K562 (cell line): ENCODE data around the gene HNRNPF. TPM values are rescaled to one million over a fixed set of nuclear protein-coding genes. Genes with fewer than 3 reads are reported as not detected.
A peak's percentile ranks its signal among the peaks of the same experiment; 100 is the strongest.

Experiments used
- CGGBP1 ChIP-seq: fragments of 250-450 bp; sonication (Bioruptor Pico); IDR thresholded peaks from 2 replicates; pipeline ENCODE4 v1.9.0; 2021; ENCODE audit warnings: mild to moderate bottlenecking
- CTCFL ChIP-seq: IDR thresholded peaks from 2 replicates; pipeline ENCODE4 v1.6.1; 2011; ENCODE audit warnings: borderline replicate concordance, low read depth, mild to moderate bottlenecking, moderate library complexity, low read length; ENCODE audit not compliant: insufficient read depth, poor library complexity, severe bottlenecking
- ELK1 ChIP-seq: sonication (generic); formaldehyde crosslinking; IDR thresholded peaks from 2 replicates; pipeline ENCODE4 v1.8.1; 2022; ENCODE audit warnings: missing genetic modification reagents
- FOXA3 ChIP-seq, 2 experiments: fragments of 450-650 bp in 1 of 2; sonication (generic) in 1 of 2; formaldehyde crosslinking; IDR thresholded peaks in 1 of 2; conservative IDR thresholded peaks in 1 of 2; 2 replicates each; pipeline versions ENCODE4 v1.4.0 to v1.8.0; 2020 to 2022; ENCODE audit warnings: mild to moderate bottlenecking in 2 of 2, missing genetic modification reagents in 1 of 2
- GABPA ChIP-seq: fragments of 200-800 bp; sonication (Bioruptor generic); conservative IDR thresholded peaks from 2 replicates; pipeline ENCODE4 v1.6.1; 2016; ENCODE audit warnings: low read depth, missing genetic modification characterization, missing compliant biosample characterization
- GTF2E2 ChIP-seq: fragments of 200-800 bp; sonication (Bioruptor generic); IDR thresholded peaks from 2 replicates; pipeline ENCODE4 v1.6.1; 2016; ENCODE audit warnings: missing genetic modification characterization, missing compliant biosample characterization
- MLLT1 ChIP-seq, 2 experiments: fragments of 450-650 bp; IDR thresholded peaks; 2 replicates each; pipeline ENCODE4 v1.6.1; 2016
- PRDM10 ChIP-seq: fragments of 450-650 bp; IDR thresholded peaks from 2 replicates; pipeline ENCODE4 v1.6.1; 2018; ENCODE audit not compliant: partially characterized antibody
- ZBTB11 ChIP-seq, 3 experiments: fragments of 200-800 bp in 1 of 3; fragments of 250-450 bp in 1 of 3; fragments of 450-650 bp in 1 of 3; sonication (Bioruptor Pico) in 1 of 3; sonication (Bioruptor generic) in 1 of 3; formaldehyde crosslinking in 1 of 3; IDR thresholded peaks; 2 replicates each; pipeline versions ENCODE4 v1.6.1 to v1.8.0; 2016 to 2022; ENCODE audit warnings: mild to moderate bottlenecking in 2 of 3, missing genetic modification characterization in 2 of 3, missing compliant biosample characterization in 1 of 3, moderate library complexity in 1 of 3
- polyA plus RNA-seq, 8 experiments: library from polyadenylated mRNA; depleted of rRNA in 4 of 8; stranded (reverse) in 5 of 8; unstranded in 3 of 8; fragments of >200 nt; fragmentation: Nextera tagmentation in 2 of 8; fragmentation: Illumina TruSeq in 1 of 8; extraction: Ambion mirVana in 2 of 8; extraction: Trizol in 1 of 8; gene quantifications; 2 replicates each; pipeline versions ENCODE4 v1.2.1 to v1.2.3, GENCODE V29; 2011 to 2014; ENCODE audit warnings: inconsistent platforms in 1 of 8, missing spikeins in 1 of 8
- total RNA-seq, 7 experiments: library from RNA; depleted of rRNA in 6 of 7; stranded (reverse); fragments of >200 nt in 6 of 7; fragmentation: Illumina TruSeq in 2 of 7; extraction: Trizol in 2 of 7; gene quantifications; 2 replicates each; pipeline versions ENCODE4 v1.2.1 to v1.2.3, GENCODE V29; 2011 to 2021; ENCODE audit warnings: low replicate concordance in 1 of 7

HNRNPF gene
- total and polyA plus RNA-seq, 9 of the 15 experiments (the other 6 are each of a cell fraction or from before 2014, with no cell fraction given), result 192 to 489 (median 416) TPM

GRCh38 chr10:43437141-43437870 is 28.3 kb upstream of the HNRNPF start (continued):
- no peak for TF ChIP-seq CGGBP1
- TF ChIP-seq ZBTB11 (CRISPR knock-in tag; IDR thresholded peaks at IDR 0.05), result peak in 1 of 3 experiments; percentile 85; a peak in 2 of 6 replicates
- no peak for TF ChIP-seq MLLT1 (IDR thresholded peaks at IDR 0.05)
- TF ChIP-seq FOXA3 (CRISPR knock-in tag; conservative IDR thresholded peaks at IDR 0.05 in 1 of 2, IDR thresholded peaks at IDR 0.05 in 1 of 2), result peak; percentile 60 to 92
- peak; percentile 3 for TF ChIP-seq PRDM10
- TF ChIP-seq ELK1 (CRISPR knock-in tag), result no peak
- peak; percentile 35; the same call in 1 of the 2 replicates for TF ChIP-seq GABPA (tag)
- TF ChIP-seq CTCFL, result no peak
- peak; percentile 22 for TF ChIP-seq GTF2E2 (tag)
